SK-N-SH (cell line): ENCODE data around the gene KAT6B. TPM values are rescaled to one million over a fixed set of nuclear protein-coding genes. Genes with fewer than 3 reads are reported as not detected.

Experiments
- CTCF ChIA-PET: fragments of 300-600, 350-600 bp; formaldehyde crosslinking; extraction: SDS; loops from one replicate; lab custom pipeline; 2021; lab: Yijun Ruan, JAX
- POLR2A ChIA-PET: fragments of 350-600 bp; sonication (Branson Sonifier 250); formaldehyde crosslinking; extraction: SDS; loops from one replicate; lab custom pipeline; 2020; ENCODE audit warnings: antibody characterized with exemption, inconsistent platforms; lab: Yijun Ruan, JAX
- DNase-seq: peaks from one replicate; pipeline ENCODE4 v3.0.0; 2012
- H2AFZ ChIP-seq: fragments of 200-600 bp; sonication (generic); 2 replicates; pipeline ENCODE4 v1.8.1; 2016; ENCODE audit warnings: antibody characterized with exemption, mild to moderate bottlenecking, low read depth
- H3F3A ChIP-seq: fragments of 200-600 bp; sonication (generic); replicated peaks from 2 replicates; pipeline ENCODE3; 2016; ENCODE audit warnings: antibody characterized with exemption, mild to moderate bottlenecking; ENCODE audit not compliant: insufficient read depth
- H3K27ac ChIP-seq, 2 experiments: fragments of 200-500 bp in 1 of 2; fragments of 200-600 bp in 1 of 2; sonication (Bioruptor generic) in 1 of 2; sonication (generic), shearing (Covaris generic) in 1 of 2; 2 replicates each; pipeline versions ENCODE4 v1.5.1 to v1.6.1; 2014 to 2016; ENCODE audit warnings: low read depth in 2 of 2, inconsistent platforms in 1 of 2, low read length in 1 of 2, mild to moderate bottlenecking in 1 of 2, mixed read lengths in 1 of 2
- H3K27me3 ChIP-seq: fragments of 200-600 bp; sonication (generic), shearing (Covaris generic); 2 replicates; pipeline ENCODE4 v1.6.1; 2016; ENCODE audit warnings: mixed run types; ENCODE audit not compliant: insufficient read depth
- H3K36me3 ChIP-seq, 2 experiments: fragments of 200-500 bp in 1 of 2; fragments of 200-600 bp in 1 of 2; sonication (Bioruptor generic) in 1 of 2; sonication (generic) in 1 of 2; replicated peaks in 1 of 2; 2 replicates each; pipeline versions ENCODE3 to v1.5.1; 2014 to 2016; ENCODE audit warnings: low read length in 1 of 2, mild to moderate bottlenecking in 1 of 2; ENCODE audit not compliant: insufficient read depth in 2 of 2, control insufficient read depth in 1 of 2
- H3K4me1 ChIP-seq, 2 experiments: fragments of 200-500 bp in 1 of 2; fragments of 200-600 bp in 1 of 2; sonication (Bioruptor generic) in 1 of 2; sonication (generic), shearing (Covaris generic) in 1 of 2; 2 replicates each; pipeline versions ENCODE4 v1.5.1 to v1.6.1; 2014 to 2016; ENCODE audit warnings: low read depth in 1 of 2, low read length in 1 of 2, mixed run types in 1 of 2; ENCODE audit not compliant: insufficient read depth in 2 of 2, control insufficient read depth in 1 of 2
- H3K4me2 ChIP-seq: fragments of 200-600 bp; sonication (generic), shearing (Covaris generic); 2 replicates; pipeline ENCODE4 v1.6.1; 2017; ENCODE audit warnings: mixed run types
- H3K4me3 ChIP-seq, 2 experiments: fragments of 200-500 bp in 1 of 2; fragments of 200-600 bp in 1 of 2; sonication (Bioruptor generic) in 1 of 2; sonication (generic), shearing (Covaris generic) in 1 of 2; 2 replicates each; pipeline versions ENCODE4 v1.5.1 to v1.8.1; 2014 to 2016; ENCODE audit warnings: low read depth in 2 of 2, inconsistent platforms in 1 of 2, low read length in 1 of 2, mild to moderate bottlenecking in 1 of 2, mixed read lengths in 1 of 2, moderate library complexity in 1 of 2
- H3K79me2 ChIP-seq: fragments of 200-600 bp; sonication (generic); 2 replicates; pipeline ENCODE4 v1.8.1; 2017; ENCODE audit warnings: mild to moderate bottlenecking; ENCODE audit not compliant: insufficient read depth
- H3K9ac ChIP-seq: fragments of 200-600 bp; sonication (generic); 2 replicates; pipeline ENCODE4 v1.6.1; 2017; ENCODE audit warnings: mixed run types
- H3K9me2 ChIP-seq: fragments of 200-600 bp; sonication (generic); 2 replicates; pipeline ENCODE4 v1.6.1; 2017; ENCODE audit warnings: mixed run types
- H3K9me3 ChIP-seq: fragments of 200-600 bp; sonication (generic); 2 replicates; pipeline ENCODE4 v1.6.1; 2017; ENCODE audit warnings: mixed run types, mild to moderate bottlenecking, moderate library complexity
- H4K20me1 ChIP-seq: fragments of 200-600 bp; sonication (generic); 2 replicates; pipeline ENCODE4 v1.6.1; 2017; ENCODE audit warnings: mild to moderate bottlenecking, mixed run types; ENCODE audit not compliant: insufficient read depth
- CHD2 ChIP-seq: fragments of 150-350 bp; IDR thresholded peaks from 2 replicates; pipeline ENCODE4 v1.6.1; 2018; ENCODE audit warnings: low read length; ENCODE audit not compliant: partially characterized antibody
- EP300 ChIP-seq, 2 experiments: IDR thresholded peaks; 2 replicates each; pipeline versions ENCODE4 v1.4.0 to v1.6.1; 2012; ENCODE audit warnings: borderline replicate concordance in 1 of 2, low read depth in 1 of 2, low read length in 1 of 2
- EZH2phosphoT487 ChIP-seq: fragments of 200-600 bp; sonication (generic); IDR thresholded peaks from 2 replicates; pipeline ENCODE4 v1.6.1; 2017; ENCODE audit warnings: low read depth, mixed run types, mild to moderate bottlenecking, antibody characterized with exemption, moderate library complexity, borderline replicate concordance
- GATA2 ChIP-seq: sonication (generic); formaldehyde crosslinking; IDR thresholded peaks from 2 replicates; pipeline ENCODE4 v1.5.0; 2020; ENCODE audit warnings: mild to moderate bottlenecking, missing genetic modification reagents
- JUND ChIP-seq: IDR thresholded peaks from 2 replicates; pipeline ENCODE4 v1.4.0; 2012
- NFIC ChIP-seq: IDR thresholded peaks from 2 replicates; pipeline ENCODE4 v1.4.0; 2012; ENCODE audit warnings: borderline replicate concordance
- NRF1 ChIP-seq: IDR thresholded peaks from 2 replicates; pipeline ENCODE4 v1.6.1; 2012; ENCODE audit warnings: low read depth, mild to moderate bottlenecking, low read length
- POLR2AphosphoS5 ChIP-seq: IDR thresholded peaks from 2 replicates; pipeline ENCODE4 v1.6.1; 2012; ENCODE audit warnings: low read depth, low read length
- RAD21 ChIP-seq: IDR thresholded peaks from 2 replicates; pipeline ENCODE4 v1.6.1; 2012; ENCODE audit warnings: mild to moderate bottlenecking, low read length
- RFX5 ChIP-seq: IDR thresholded peaks from 2 replicates; pipeline ENCODE4 v1.6.1; 2012; ENCODE audit warnings: mild to moderate bottlenecking, improper control_type of control experiment, low read length
- RXRA ChIP-seq: IDR thresholded peaks from 2 replicates; pipeline ENCODE4 v1.4.0; 2012; ENCODE audit warnings: low read depth, mild to moderate bottlenecking, borderline replicate concordance
- SIN3A ChIP-seq: IDR thresholded peaks from 2 replicates; pipeline ENCODE4 v1.6.1; 2012; ENCODE audit warnings: low read depth, mild to moderate bottlenecking, low read length, moderate library complexity, borderline replicate concordance
- YY1 ChIP-seq: IDR thresholded peaks from 2 replicates; pipeline ENCODE4 v1.4.0; 2012; ENCODE audit warnings: low read depth, mild to moderate bottlenecking
- polyA plus RNA-seq, 3 experiments: library from polyadenylated mRNA; depleted of rRNA; stranded (reverse); fragments of >200 nt; gene quantifications; 2 replicates each; pipeline ENCODE4 v1.2.3, GENCODE V29; 2012
- TF ChIP-seq, protein P1 (sequence below): IDR thresholded peaks from 2 replicates; pipeline ENCODE4 v1.6.1; 2012; ENCODE audit warnings: mild to moderate bottlenecking, low read depth, low read length, moderate library complexity
- TF ChIP-seq, protein P2 (sequence below): IDR thresholded peaks from 2 replicates; pipeline ENCODE4 v1.4.0; 2012; ENCODE audit warnings: low read depth
- TF ChIP-seq, protein P3 (sequence below): IDR thresholded peaks from 2 replicates; pipeline ENCODE4; 2012
- TF ChIP-seq, protein P4 (sequence below): fragments of 150-350 bp; IDR thresholded peaks from 2 replicates; pipeline ENCODE4 v1.6.1; 2016; ENCODE audit warnings: mild to moderate bottlenecking, low read depth, low read length
- TF ChIP-seq, protein P5 (sequence below): fragments of 200-600 bp; sonication (generic); IDR thresholded peaks from 2 replicates; pipeline ENCODE4 v1.6.1; 2017; ENCODE audit warnings: antibody characterized with exemption, mild to moderate bottlenecking, moderate library complexity
- TF ChIP-seq, protein P6 (sequence below): IDR thresholded peaks from 2 replicates; pipeline ENCODE4 v1.4.0; 2012; ENCODE audit warnings: low read depth, borderline replicate concordance

The KAT6B gene
- polyA plus RNA-seq, 1 of the 3 experiments (the other 2 are of a cell fraction) = 4.3 TPM

DNA sequence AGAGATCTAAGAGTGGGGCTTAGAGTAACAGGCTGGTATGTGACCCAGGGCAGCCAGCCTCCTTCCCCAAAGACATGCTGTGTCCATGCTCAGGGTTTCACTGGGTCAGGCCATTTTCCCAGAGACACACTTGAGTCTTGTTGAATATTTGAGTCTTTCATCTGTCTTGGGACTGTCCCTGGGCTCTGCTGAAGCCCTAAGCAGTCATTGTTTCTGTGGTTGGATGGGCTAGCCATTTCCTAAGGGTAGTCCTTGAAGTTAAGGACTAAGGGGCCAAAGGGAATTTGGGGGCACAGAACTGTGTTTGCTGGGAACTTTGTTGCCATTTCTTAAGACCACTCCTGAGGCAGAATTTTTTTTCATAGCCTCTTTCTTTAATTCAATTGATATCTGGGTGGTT is 186.6 kb downstream of the KAT6B start:
- DNase-seq = no peak
- H3K27me3 ChIP-seq = no peaks in the 10 kb centered on the region
- peaks cover 6 to 18% of the 10 kb centered on the region in 2 experiments; a peak in 2 of 4 replicates for H3K4me1 ChIP-seq
- no peaks in the 10 kb centered on the region for H3K9me3 ChIP-seq
- no peaks in the 10 kb centered on the region for H3K79me2 ChIP-seq
- no peaks in the 10 kb centered on the region for H3K9me2 ChIP-seq
- peaks cover 2 to 5% of the 10 kb centered on the region in 2 experiments for H3K36me3 ChIP-seq
- no peak overlapping the region for H3K9ac ChIP-seq
- H2AFZ ChIP-seq = no peak overlapping the region
- H3K4me3 ChIP-seq = no peak overlapping the region
- no peaks in the 10 kb centered on the region for H4K20me1 ChIP-seq
- peaks cover 3% of the 10 kb centered on the region for H3F3A ChIP-seq
- ChIA-PET CTCF (interaction anchor here (1.9 kb wide), 1 partner anchor 9 kb away, joined by 5 read pairs; no protein-coding TSS in a partner anchor), POLR2A (no interaction called here)
- no peak overlapping the region for H3K27ac ChIP-seq
- no peak overlapping the region for H3K4me2 ChIP-seq
- TF ChIP-seq EZH2phosphoT487 = no peak
- TF ChIP-seq SIN3A = no peak
- TF ChIP-seq NFIC = no peak
- no peak for TF ChIP-seq GATA2 (CRISPR knock-in tag)
- no peak for TF ChIP-seq RAD21
- TF ChIP-seq, protein P1, sequence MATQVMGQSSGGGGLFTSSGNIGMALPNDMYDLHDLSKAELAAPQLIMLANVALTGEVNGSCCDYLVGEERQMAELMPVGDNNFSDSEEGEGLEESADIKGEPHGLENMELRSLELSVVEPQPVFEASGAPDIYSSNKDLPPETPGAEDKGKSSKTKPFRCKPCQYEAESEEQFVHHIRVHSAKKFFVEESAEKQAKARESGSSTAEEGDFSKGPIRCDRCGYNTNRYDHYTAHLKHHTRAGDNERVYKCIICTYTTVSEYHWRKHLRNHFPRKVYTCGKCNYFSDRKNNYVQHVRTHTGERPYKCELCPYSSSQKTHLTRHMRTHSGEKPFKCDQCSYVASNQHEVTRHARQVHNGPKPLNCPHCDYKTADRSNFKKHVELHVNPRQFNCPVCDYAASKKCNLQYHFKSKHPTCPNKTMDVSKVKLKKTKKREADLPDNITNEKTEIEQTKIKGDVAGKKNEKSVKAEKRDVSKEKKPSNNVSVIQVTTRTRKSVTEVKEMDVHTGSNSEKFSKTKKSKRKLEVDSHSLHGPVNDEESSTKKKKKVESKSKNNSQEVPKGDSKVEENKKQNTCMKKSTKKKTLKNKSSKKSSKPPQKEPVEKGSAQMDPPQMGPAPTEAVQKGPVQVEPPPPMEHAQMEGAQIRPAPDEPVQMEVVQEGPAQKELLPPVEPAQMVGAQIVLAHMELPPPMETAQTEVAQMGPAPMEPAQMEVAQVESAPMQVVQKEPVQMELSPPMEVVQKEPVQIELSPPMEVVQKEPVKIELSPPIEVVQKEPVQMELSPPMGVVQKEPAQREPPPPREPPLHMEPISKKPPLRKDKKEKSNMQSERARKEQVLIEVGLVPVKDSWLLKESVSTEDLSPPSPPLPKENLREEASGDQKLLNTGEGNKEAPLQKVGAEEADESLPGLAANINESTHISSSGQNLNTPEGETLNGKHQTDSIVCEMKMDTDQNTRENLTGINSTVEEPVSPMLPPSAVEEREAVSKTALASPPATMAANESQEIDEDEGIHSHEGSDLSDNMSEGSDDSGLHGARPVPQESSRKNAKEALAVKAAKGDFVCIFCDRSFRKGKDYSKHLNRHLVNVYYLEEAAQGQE = no peak
- no peak for TF ChIP-seq EP300 (IDR thresholded peaks at IDR 0.05; ENCODE audit: borderline replicate concordance in 1 of 2, low read depth in 1 of 2, low read length in 1 of 2)
- no peak for TF ChIP-seq YY1
- TF ChIP-seq RFX5 = no peak
- TF ChIP-seq, protein P2, sequence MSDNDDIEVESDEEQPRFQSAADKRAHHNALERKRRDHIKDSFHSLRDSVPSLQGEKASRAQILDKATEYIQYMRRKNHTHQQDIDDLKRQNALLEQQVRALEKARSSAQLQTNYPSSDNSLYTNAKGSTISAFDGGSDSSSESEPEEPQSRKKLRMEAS = no peak
- TF ChIP-seq, protein P3, sequence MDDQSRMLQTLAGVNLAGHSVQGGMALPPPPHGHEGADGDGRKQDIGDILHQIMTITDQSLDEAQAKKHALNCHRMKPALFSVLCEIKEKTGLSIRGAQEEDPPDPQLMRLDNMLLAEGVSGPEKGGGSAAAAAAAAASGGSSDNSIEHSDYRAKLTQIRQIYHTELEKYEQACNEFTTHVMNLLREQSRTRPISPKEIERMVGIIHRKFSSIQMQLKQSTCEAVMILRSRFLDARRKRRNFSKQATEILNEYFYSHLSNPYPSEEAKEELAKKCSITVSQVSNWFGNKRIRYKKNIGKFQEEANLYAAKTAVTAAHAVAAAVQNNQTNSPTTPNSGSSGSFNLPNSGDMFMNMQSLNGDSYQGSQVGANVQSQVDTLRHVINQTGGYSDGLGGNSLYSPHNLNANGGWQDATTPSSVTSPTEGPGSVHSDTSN = no peak
- TF ChIP-seq, protein P4, sequence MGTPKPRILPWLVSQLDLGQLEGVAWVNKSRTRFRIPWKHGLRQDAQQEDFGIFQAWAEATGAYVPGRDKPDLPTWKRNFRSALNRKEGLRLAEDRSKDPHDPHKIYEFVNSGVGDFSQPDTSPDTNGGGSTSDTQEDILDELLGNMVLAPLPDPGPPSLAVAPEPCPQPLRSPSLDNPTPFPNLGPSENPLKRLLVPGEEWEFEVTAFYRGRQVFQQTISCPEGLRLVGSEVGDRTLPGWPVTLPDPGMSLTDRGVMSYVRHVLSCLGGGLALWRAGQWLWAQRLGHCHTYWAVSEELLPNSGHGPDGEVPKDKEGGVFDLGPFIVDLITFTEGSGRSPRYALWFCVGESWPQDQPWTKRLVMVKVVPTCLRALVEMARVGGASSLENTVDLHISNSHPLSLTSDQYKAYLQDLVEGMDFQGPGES = no peak
- TF ChIP-seq, protein P5, sequence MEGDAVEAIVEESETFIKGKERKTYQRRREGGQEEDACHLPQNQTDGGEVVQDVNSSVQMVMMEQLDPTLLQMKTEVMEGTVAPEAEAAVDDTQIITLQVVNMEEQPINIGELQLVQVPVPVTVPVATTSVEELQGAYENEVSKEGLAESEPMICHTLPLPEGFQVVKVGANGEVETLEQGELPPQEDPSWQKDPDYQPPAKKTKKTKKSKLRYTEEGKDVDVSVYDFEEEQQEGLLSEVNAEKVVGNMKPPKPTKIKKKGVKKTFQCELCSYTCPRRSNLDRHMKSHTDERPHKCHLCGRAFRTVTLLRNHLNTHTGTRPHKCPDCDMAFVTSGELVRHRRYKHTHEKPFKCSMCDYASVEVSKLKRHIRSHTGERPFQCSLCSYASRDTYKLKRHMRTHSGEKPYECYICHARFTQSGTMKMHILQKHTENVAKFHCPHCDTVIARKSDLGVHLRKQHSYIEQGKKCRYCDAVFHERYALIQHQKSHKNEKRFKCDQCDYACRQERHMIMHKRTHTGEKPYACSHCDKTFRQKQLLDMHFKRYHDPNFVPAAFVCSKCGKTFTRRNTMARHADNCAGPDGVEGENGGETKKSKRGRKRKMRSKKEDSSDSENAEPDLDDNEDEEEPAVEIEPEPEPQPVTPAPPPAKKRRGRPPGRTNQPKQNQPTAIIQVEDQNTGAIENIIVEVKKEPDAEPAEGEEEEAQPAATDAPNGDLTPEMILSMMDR = no peak
- TF ChIP-seq RXRA = no peak
- TF ChIP-seq NRF1 = no peak
- TF ChIP-seq POLR2AphosphoS5 = no peak
- TF ChIP-seq CHD2 = no peak
- TF ChIP-seq JUND = no peak
- TF ChIP-seq, protein P6, sequence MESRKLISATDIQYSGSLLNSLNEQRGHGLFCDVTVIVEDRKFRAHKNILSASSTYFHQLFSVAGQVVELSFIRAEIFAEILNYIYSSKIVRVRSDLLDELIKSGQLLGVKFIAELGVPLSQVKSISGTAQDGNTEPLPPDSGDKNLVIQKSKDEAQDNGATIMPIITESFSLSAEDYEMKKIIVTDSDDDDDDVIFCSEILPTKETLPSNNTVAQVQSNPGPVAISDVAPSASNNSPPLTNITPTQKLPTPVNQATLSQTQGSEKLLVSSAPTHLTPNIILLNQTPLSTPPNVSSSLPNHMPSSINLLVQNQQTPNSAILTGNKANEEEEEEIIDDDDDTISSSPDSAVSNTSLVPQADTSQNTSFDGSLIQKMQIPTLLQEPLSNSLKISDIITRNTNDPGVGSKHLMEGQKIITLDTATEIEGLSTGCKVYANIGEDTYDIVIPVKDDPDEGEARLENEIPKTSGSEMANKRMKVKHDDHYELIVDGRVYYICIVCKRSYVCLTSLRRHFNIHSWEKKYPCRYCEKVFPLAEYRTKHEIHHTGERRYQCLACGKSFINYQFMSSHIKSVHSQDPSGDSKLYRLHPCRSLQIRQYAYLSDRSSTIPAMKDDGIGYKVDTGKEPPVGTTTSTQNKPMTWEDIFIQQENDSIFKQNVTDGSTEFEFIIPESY = no peak
